GM18517 (cell line): ENCODE measurements around the gene WDR45B.
"Not testable (repeated sequence)": the region's sequence is repeated elsewhere in the genome, so short reads cannot be mapped to it uniquely, and the experiment has no call there.

ENCODE experiments used
- ATAC-seq: cut with Tn5 transposase; IDR thresholded peaks from one replicate; pipeline ENCODE4 v1.9.1; 2021; ENCODE audit warnings: mild to moderate bottlenecking, moderate library complexity; ENCODE audit not compliant: unreplicated experiment

The WDR45B gene

DNA sequence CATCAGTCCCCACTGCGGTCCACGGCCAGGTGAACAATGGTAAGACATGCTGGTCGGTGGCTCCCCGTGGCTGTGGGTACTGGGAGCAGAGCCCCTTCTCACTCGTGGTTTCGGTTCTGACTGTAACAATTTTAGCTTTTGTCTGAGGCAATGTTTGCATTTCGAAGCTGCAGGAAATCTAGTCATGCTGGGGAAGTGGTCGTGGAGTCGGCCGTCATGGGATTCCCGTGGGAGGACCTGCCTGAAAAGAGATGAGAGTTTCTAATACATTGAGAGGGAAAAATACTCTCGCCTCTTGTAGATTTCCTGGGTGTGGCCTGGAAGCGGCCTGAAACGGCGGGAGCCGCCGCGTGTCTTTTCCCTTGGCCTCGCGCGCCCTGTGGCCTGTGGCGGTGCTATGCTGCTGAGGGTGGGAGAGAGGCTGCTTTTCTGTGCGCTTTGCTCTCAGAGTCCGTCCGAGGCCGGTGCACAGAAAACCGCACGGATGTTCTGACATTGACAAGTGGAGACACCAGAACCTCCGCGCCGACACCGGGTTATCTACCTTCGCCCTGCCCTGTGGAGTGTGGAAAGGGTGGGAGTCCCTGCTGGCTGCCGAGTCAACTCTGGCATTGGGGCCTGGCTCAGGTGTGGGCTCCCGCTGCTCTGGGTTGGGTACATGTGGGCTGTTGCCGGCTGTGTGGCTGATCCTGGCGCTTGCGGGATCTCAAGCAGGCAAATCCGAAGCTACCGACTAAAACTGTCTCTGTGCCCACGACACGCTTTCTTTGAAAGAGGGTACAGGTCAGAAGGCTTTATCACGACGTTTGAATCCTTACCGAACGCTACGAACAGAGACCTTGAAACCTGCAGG, 60.8 kb downstream of the WDR45B start:
- no peak for ATAC-seq

DNA sequence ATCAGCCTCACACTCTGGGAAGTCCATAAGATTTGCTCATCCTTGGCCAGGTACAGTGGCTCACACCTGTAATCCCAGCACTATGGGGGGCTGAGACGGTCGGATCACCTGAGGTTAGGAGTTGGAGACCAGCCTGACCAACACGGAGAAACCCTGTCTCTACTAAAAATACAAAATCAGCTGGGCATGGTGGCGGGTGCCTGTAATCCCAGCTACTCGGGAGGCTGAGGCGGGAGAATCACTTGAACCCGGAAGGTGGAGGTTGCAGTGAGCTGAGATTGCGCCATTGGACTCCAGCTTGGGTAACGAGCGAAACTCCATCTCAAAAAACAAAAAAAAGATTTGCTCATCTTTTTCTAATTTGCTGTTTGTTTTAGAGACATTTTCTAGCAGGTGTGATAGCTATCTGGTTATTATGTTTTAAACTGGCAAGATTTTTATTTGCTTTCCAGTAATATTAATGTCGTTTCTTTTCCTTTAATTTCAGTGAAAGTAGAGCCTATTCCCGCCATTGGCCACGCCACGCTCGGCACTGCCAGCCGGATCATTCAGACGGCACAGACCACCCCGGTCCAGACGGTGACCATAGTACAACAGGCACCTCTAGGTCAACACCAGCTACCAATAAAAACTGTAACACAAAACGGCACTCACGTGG, 61.5 kb downstream of the WDR45B start:
- ATAC-seq = no peak

DNA sequence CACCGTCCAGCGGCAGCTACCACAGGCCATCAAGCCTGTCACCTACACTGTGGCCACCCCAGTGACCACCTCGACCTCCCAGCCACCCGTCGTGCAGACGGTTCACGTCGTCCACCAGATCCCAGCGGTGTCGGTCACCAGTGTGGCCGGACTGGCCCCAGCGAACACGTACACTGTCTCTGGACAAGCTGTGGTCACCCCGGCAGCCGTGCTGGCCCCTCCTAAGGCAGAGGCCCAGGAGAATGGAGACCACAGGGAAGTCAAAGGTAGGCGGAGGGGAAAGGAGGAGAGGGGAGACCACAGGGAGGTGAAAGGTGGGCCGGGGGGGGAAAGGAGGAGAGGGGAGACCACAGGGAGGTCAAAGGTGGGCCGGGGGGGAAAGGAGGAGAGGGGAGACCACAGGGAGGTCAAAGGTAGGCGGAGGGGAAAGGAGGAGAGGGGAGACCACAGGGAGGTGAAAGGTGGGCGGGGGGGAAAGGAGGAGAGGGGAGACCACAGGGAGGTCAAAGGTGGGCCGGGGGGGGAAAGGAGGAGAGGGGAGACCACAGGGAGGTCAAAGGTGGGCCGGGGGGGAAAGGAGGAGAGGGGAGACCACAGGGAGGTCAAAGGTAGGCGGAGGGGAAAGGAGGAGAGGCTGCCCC, 62.2 kb downstream of the WDR45B start:
- not testable (repeated sequence) for ATAC-seq

DNA sequence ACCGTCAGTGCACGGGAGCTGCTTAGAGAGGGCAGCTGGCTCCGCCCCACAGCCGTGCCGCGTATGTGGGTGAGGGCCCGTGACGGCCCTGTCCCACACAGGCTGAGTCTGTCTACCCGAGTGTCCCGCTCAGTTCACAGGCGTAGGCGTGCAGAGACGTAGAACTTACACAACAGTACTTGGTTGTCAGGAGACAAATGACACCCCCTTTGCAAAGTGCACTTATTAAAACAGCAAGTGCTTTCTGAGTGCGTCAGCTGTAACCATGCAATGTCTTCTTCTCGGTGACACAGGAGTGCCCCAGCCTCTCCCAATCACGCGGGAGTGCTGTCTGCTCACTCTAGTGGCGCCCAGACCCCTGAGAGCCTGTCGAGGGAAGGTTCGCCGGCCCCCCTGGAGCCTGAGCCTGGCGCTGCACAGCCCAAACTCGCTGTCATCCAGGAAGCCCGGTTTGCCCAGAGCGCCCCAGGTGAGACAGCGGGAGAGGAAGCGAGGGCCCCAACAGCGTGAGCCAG, 64.5 kb downstream of the WDR45B start:
- no peak for ATAC-seq

DNA sequence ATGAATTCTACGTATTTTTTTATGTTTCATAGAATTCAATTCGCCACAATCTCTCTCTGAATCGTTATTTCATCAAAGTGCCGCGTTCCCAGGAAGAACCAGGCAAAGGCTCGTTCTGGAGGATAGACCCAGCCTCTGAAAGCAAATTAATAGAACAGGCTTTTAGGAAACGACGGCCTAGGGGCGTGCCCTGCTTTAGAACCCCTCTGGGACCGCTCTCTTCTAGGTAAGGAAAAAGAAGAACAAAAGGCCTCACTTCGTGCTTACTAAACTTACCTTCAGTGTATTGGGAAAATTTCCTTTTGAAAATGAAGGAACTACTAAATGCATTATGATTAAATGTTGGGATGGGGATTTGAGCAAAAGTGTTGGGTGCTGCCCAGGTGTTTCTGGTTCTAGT, 65.5 kb downstream of the WDR45B start:
- no peak for ATAC-seq

DNA sequence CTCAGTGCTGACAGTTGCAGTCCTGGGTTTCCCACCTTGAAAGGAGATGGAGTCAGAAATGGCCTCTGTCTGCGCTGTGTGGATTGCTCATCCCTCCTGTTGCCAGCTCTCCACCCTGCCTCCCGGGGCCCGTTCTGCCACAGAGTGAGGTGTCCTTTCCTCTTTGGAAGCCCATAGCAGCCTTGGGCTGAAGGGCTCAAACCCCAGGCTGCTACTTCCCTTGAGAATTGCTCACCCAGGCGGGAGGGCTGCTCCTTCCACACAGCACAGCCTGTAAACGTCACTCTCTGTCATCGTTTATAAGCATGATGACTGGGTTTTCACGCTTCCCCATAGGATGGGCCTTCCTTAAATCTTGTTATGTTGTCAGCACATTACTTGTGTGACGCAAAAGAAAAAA, 66.0 kb downstream of the WDR45B start:
- no peak for ATAC-seq

DNA sequence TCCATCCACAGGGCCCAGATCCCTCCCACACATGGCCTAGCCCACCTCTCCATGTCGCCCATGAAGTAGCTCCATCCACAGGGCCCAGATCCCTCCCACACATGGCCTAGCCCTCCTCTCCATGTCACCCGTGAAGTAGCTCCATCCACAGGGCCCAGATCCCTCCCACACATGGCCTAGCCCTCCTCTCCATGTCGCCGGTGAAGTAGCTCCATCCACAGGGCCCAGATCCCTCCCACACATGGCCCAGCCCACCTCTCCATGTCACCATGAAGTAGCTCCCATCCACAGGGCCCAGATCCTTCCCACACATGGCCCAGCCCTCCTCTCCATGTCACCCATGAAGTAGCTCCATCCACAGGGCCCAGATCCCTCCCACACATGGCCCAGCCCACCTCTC, 68.3 kb downstream of the WDR45B start:
- not testable (repeated sequence) for ATAC-seq

DNA sequence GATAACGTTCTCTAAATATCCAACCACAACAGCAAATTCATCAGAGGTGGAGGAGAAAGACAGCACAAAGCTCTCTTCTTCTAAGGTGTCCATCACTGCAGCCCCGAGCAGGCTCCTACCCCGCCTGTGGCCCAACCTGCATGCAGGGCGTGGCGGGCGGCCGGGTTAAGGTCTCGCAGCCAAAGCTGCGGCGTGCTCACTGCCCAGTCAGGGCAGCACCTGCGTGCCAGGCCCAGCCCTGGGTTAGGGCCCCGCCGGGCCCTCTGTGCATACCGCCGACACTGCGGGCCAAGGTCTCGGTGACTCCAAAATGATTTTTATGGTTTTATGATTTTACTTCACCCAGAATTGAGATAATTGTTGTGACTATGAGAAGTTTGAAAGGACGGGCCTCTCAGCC, 70.9 kb downstream of the WDR45B start:
- no peak for ATAC-seq

DNA sequence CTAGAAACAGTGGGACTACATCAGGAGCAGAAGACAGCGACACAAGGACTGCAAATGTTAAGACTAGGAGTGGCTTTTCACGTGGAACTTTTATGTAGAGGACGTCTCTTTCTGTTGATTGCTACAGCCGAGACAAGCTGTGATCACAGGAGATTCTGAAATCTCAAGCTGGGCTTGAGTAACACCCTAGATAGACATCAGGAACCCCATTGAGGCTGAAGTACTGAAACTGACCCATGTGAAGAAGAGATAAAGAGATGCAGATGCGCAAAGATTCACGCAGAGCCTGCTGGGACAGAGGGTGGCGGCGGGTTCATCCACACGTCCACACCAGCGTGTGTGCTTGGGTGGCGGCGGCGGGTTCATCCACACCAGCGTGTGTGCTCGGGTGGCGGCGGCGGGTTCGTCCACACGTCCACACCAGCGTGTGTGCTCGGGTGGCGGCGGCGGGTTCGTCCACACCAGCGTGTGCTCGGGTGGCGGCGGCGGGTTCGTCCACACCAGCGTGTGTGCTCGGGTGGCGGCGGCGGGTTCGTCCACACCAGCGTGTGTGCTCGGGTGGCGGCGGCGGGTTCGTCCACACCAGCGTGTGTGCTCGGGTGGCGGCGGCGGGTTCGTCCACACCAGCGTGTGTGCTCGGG, 72.5 kb downstream of the WDR45B start:
- not testable (repeated sequence) for ATAC-seq

DNA sequence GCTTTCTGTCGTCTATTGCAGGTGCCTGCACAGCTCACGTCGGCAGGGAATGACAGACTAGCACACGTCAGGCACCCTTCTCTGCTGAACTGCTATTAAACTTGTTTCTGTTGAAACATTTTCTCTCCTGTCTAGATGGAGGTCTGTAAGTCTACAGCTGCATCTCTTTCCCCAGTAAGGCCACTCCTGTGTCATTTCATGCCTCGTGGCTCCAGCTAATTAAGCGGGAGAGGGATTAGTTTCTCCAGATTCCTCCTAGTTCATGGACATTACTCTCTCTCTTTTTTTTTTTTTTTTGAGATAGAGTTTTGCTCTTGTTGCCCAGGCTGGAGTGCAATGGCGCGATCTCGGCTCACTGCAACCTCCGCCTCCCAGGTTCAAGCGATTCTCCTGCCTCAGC, 74.2 kb downstream of the WDR45B start:
- no peak for ATAC-seq

DNA sequence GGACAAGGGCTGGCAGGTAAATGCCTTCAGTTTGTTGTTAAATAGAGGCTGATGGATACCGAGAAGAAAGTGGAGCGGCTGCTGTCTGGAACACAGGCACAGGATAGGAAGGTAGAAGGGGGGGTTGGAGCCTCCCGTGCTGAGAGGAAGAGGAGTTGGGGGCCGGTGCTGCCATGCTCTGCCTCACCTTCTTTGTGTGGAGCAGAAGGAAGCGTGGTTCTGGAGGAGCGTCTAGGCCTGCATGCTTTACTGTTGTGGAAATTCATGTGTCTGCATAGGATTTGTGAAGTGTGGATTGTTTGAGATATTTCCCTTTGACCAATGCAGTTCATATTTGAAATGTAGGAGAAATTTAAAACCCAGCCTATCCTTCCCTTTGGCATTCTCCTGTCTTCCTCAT, 76.4 kb downstream of the WDR45B start:
- no peak for ATAC-seq

DNA sequence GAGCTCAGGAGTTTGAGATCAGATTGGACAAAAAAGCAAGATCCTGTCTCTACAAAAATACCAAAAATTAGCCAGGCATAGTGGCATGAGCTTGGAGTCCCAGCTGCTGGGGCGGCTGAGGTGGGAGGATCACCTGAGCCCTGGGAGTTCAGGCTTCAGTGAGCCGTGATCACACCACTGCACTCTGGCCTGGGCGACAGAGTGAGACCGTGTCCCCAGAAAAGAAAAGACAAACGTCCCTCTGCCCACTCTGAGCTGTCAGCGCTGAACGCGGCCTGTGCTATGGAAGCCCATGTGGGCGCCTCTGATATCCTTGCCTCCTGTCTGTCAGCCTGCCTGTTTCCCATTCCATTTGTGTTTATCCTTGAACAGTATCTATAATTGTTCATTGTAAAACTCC, 78.0 kb downstream of the WDR45B start:
- ATAC-seq = no peak

DNA sequence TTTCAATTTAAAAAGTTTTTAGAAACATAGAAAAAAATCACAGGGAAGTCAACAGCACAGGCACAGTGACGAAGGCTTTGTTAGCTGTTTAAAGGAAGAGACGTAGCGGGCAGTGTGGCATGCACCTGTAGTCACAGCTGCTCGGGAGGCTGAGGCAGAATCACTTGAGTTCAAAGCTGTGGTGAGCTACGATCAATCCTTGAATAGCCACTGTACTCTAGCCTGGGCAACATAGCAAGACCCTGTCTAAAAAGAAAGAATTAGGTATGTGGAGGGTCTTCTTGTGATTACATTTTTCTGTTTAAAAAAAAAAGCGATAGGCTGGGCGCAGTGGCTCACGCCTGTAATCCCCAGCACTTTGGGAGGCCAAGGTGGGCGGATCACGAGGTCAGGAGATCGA, 78.6 kb downstream of the WDR45B start:
- ATAC-seq = no peak

DNA sequence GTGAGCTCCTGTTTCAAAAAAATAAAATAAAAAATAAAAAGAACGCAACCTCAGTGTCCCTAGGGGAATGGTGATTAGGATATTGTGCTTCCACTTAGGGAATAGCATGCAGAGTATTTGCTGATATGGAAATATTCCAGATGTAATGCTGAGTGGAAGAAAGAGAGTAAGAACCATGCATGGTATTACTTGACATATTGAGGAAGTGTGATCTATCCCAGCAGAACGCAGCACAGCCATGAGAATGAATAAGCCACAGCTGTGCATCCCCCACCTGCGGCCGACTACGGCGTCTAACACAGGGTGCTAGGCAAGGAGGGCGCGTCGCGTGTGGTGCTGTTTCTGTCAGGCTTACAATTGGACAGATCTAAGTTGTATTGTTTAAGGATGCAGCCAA, 79.2 kb downstream of the WDR45B start:
- no peak for ATAC-seq

DNA sequence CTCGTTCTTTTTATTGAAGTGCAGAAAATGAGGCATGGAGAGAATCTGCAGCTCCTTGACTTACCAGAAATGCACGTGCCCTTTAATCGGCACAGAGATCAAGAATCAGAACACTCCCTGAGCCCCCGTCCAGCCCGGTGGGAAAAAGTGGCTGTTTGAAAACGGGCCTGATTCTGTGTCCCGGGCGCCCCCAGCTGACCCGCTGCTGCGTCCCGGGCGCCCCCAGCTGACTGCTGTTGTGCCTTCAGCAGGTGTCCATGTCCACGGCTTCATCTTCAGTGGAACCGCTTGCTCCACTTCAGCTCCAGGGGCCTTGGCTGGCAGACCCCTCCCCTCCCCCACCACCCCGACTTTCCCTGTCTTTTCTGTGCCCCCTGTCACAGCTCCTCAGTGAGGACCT, 81.0 kb downstream of the WDR45B start:
- no peak for ATAC-seq

DNA sequence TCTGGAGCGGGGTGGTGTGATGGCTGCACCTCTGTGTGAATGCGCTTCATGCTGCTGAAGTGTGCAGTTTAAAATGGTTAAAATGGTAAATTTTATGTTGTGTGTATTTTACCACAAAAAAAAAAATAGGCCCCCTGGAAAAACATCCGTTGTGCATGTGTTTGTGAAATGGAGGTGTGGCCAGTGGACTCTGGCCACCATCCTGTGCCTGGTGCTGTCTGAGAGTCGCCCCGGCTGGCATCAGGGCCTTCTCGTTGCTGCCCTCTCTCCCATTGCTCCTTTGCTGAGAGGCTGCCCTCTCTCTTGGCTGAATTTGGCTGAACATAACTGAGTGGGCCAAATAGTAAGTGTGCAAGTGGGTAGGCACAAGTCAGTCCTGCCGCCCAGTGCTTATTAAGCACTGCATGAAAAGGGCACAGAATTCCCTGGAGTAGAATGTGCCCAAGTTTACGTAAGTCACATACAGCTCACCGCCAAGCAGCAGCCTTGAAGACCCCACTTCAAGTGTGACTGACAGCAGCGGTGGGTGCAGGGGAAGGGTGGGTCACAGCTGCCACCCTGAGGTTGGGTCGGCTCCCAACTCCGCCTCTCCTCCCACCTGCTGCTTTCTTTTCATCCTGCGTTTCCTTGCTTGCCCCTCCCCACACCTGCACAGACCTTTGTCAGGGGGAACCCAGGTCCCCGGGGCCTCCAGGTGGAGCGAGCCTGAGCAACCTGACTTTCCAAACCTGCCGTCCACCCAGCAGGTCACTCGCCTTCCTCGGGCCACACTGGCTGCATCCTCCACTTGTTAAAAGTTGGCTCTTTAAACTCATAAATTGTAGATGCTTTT, 81.9 kb downstream of the WDR45B start:
- ATAC-seq = no peak

DNA sequence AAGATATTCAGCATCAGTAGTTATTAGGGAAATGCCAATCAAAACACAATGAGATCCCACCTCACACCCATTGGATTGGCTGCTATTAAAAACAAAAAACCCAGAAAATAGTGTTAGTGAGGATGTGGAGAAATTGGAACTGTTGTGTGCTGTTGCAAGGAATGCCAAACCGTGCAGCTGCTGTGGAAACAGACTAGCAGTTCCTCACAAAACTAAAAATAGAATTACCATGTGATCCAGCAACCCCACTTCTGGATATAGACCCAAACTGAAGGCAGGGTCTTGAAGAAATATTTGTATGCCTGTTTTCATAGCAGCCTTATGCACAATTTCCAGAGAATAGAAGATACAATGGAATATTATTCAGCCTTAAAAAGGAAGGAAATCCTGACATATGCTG, 82.7 kb downstream of the WDR45B start:
- no peak for ATAC-seq
